GM12872 (cell line): ENCODE measurements around the gene MND1.

ENCODE experiments used
- TF ChIP-seq, protein P1 (sequence below): IDR thresholded peaks from 3 replicates; pipeline ENCODE4 v1.5.1; 2011; ENCODE audit warnings: low read depth, mild to moderate bottlenecking, low read length, moderate library complexity; ENCODE audit not compliant: insufficient read depth

The MND1 gene

GRCh38 chr4:153366486-153366885 is 22.0 kb downstream of the MND1 start:
- TF ChIP-seq, protein P1, sequence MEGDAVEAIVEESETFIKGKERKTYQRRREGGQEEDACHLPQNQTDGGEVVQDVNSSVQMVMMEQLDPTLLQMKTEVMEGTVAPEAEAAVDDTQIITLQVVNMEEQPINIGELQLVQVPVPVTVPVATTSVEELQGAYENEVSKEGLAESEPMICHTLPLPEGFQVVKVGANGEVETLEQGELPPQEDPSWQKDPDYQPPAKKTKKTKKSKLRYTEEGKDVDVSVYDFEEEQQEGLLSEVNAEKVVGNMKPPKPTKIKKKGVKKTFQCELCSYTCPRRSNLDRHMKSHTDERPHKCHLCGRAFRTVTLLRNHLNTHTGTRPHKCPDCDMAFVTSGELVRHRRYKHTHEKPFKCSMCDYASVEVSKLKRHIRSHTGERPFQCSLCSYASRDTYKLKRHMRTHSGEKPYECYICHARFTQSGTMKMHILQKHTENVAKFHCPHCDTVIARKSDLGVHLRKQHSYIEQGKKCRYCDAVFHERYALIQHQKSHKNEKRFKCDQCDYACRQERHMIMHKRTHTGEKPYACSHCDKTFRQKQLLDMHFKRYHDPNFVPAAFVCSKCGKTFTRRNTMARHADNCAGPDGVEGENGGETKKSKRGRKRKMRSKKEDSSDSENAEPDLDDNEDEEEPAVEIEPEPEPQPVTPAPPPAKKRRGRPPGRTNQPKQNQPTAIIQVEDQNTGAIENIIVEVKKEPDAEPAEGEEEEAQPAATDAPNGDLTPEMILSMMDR, result no peak

- TF ChIP-seq, protein P1, result no peak
Measured at GRCh38 chr4:153367092-153367491, 22.6 kb downstream of the MND1 start.

- TF ChIP-seq, protein P1, result no peak
Measured at GRCh38 chr4:153369021-153369420, 24.5 kb downstream of the MND1 start.

GRCh38 chr4:153371701-153372234 is 27.3 kb downstream of the MND1 start:
- TF ChIP-seq, protein P1, result no peak

DNA sequence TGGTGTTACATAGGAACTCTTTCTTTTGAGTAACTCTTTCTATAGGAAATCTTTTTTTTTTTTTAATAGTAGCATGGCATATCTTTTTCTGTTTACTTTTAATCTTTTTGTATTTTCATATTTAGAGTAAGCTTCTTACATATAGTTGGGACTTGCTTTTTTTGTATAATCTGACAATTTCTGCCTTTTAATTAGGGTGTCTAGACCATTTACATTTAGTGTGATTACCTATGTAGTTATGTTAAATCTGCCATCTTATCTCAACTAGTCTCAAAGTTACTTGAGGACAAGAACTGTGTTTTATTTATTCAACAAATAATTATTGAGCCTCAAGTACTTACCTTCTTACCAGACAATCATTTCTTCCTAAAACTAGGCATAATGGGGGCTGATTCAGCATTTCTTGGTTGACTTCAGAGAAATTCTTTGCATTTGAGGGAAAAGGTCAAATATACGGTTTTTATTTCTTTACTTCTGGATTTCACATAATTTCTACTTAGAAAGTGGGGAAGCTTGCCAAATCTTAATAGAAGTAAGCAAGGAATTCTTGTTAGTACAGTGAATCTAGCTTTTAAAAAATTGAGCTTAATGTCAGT is 28.6 kb downstream of the MND1 start:
- TF ChIP-seq, protein P1, result no peak

DNA sequence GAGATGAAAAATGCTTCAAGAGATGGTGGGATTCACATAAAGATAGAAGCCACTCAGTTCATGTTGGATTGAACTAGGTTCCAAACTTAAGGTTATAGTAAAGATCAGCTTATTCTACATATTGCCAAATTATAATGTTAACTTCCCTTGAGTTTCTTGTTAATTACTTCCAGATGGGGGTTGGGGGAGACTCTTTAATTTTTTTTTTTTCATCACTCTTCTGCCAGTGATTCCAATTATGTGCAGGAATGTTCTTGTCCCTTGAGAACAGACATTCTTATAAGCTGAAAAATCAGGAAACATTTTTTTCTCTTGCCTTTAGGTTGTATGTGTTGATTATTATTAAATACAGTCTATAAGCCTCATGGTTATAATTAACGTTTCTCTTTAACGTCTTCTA is 30.0 kb downstream of the MND1 start:
- TF ChIP-seq, protein P1, result no peak

- TF ChIP-seq, protein P1, result no peak
Measured at GRCh38 chr4:153375303-153375702, 30.8 kb downstream of the MND1 start.
